KMS-11 (cell line): ENCODE measurements around the gene CCNF.
A peak's percentile ranks its signal among the peaks of the same experiment; 100 is the strongest.

Experiments
- H2AFZ ChIP-seq: fragments of 200-600 bp; sonication (generic); 2 replicates; pipeline ENCODE4 v1.6.1; 2016; ENCODE audit warnings: antibody characterized with exemption, mixed run types, low read depth
- H3K27ac ChIP-seq: fragments of 200-600 bp; sonication (generic); 2 replicates; pipeline ENCODE4 v1.6.1; 2016; ENCODE audit warnings: mild to moderate bottlenecking, mixed run types
- H3K27me3 ChIP-seq: fragments of 200-600 bp; sonication (generic); 2 replicates; pipeline ENCODE4 v1.6.1; 2017; ENCODE audit warnings: mild to moderate bottlenecking, low read depth, mixed run types, moderate library complexity; ENCODE audit not compliant: insufficient read depth
- H3K36me3 ChIP-seq: fragments of 200-600 bp; sonication (generic); 2 replicates; pipeline ENCODE4 v1.6.1; 2017; ENCODE audit warnings: mild to moderate bottlenecking, mixed run types; ENCODE audit not compliant: insufficient read depth
- H3K4me1 ChIP-seq: fragments of 200-600 bp; sonication (generic); 2 replicates; pipeline ENCODE4 v1.6.1; 2016; ENCODE audit warnings: mild to moderate bottlenecking, low read depth, mixed run types; ENCODE audit not compliant: poor library complexity, severe bottlenecking
- H3K4me2 ChIP-seq: fragments of 200-600 bp; sonication (generic); 2 replicates; pipeline ENCODE4 v1.7.0; 2016; ENCODE audit warnings: mild to moderate bottlenecking, mixed run types
- H3K4me3 ChIP-seq: fragments of 200-600 bp; sonication (generic); IDR thresholded peaks from 2 replicates; pipeline ENCODE4 v1.6.1; 2017; ENCODE audit warnings: low read depth, low read length, mixed read lengths; ENCODE audit not compliant: insufficient read depth
- H3K79me2 ChIP-seq: fragments of 200-600 bp; sonication (generic); 2 replicates; pipeline ENCODE4 v1.6.1; 2016; ENCODE audit warnings: low read depth, mixed run types; ENCODE audit not compliant: insufficient read depth
- H3K9ac ChIP-seq: fragments of 200-600 bp; sonication (generic); 2 replicates; pipeline ENCODE4 v1.6.1; 2016; ENCODE audit warnings: mild to moderate bottlenecking, mixed run types
- H4K20me1 ChIP-seq: fragments of 200-600 bp; sonication (generic); 2 replicates; pipeline ENCODE4 v1.6.1; 2016; ENCODE audit warnings: mild to moderate bottlenecking, mixed run types; ENCODE audit not compliant: insufficient read depth
- CTCF ChIP-seq: fragments of 200-600 bp; sonication (generic); conservative IDR thresholded peaks from 2 replicates; pipeline ENCODE4 v1.6.1; 2017; ENCODE audit warnings: low read depth, mild to moderate bottlenecking, antibody characterized with exemption, low read length, moderate library complexity, mixed read lengths

The CCNF gene

GRCh38 chr16:2456551-2457153 lies 27.4 kb downstream of the CCNF start:
- no peaks in the 10 kb centered on the region for H3K27me3 ChIP-seq
- H3K79me2 ChIP-seq = 0 out of 2 replicates have a peak, but pooled peaks cover 6% of the 10 kb centered on the region
- H3K4me2 ChIP-seq = no peak overlapping the region
- no peaks in the 10 kb centered on the region for H4K20me1 ChIP-seq
- H3K4me3 ChIP-seq = no peak overlapping the region
- peaks cover 12% of the 10 kb centered on the region; the same call in 1 of the 2 replicates for H3K36me3 ChIP-seq
- no peak overlapping the region for H3K9ac ChIP-seq
- peaks cover 18% of the 10 kb centered on the region for H3K4me1 ChIP-seq
- no peak overlapping the region for H2AFZ ChIP-seq
- TF ChIP-seq CTCF = no peak
- no peak overlapping the region for H3K27ac ChIP-seq

- H3K9ac ChIP-seq = no peak overlapping the region
- peaks cover 12% of the 10 kb centered on the region; the same call in 1 of the 2 replicates for H3K36me3 ChIP-seq
- 0 out of 2 replicates have a peak, but pooled peaks cover 6% of the 10 kb centered on the region for H3K79me2 ChIP-seq
- H2AFZ ChIP-seq = no peak overlapping the region
- H3K27me3 ChIP-seq = no peaks in the 10 kb centered on the region
- no peak overlapping the region for H3K27ac ChIP-seq
- no peak overlapping the region for H3K4me2 ChIP-seq
- H4K20me1 ChIP-seq = no peaks in the 10 kb centered on the region
- no peak for TF ChIP-seq CTCF
- peaks cover 18% of the 10 kb centered on the region for H3K4me1 ChIP-seq
- H3K4me3 ChIP-seq = no peak overlapping the region
Measured at GRCh38 chr16:2457267-2457666, 28.0 kb downstream of the CCNF start.

GRCh38 chr16:2457946-2458345 lies 28.7 kb downstream of the CCNF start:
- Histone ChIP-seq H4K20me1 (no peaks in the 10 kb centered on the region), H3K4me2 (no peak overlapping the region), H3K4me3 (no peak overlapping the region), H2AFZ (no peak overlapping the region), H3K9ac (no peak overlapping the region), H3K36me3 (peaks cover 12% of the 10 kb centered on the region; the same call in 1 of the 2 replicates), H3K27ac (no peak overlapping the region), H3K79me2 (0 out of 2 replicates have a peak, but pooled peaks cover 6% of the 10 kb centered on the region), H3K27me3 (no peaks in the 10 kb centered on the region), H3K4me1 (peaks cover 18% of the 10 kb centered on the region)
- TF ChIP-seq CTCF = no peak

- Histone ChIP-seq H3K9ac (peak overlapping the region; percentile 24; the same call in 1 of the 2 replicates), H3K4me1 (peaks cover 18% of the 10 kb centered on the region), H3K4me2 (peak overlapping the region; percentile 85), H3K36me3 (peaks cover 6% of the 10 kb centered on the region; the same call in 1 of the 2 replicates), H3K4me3 (no peak overlapping the region), H3K27ac (0 out of 2 replicates have a peak overlapping the region, but pooled peaks have one; percentile 16), H2AFZ (peak overlapping the region; percentile 68), H3K79me2 (0 out of 2 replicates have a peak, but pooled peaks cover 6% of the 10 kb centered on the region), H4K20me1 (no peaks in the 10 kb centered on the region), H3K27me3 (no peaks in the 10 kb centered on the region)
- TF ChIP-seq CTCF = no peak
Measured at GRCh38 chr16:2458887-2459646, 29.8 kb downstream of the CCNF start.
